Suppressor macrophage treated with lipopolysaccharide for 1 hour (primary cell): Measurements from ENCODE around the gene ZNF93.
"Not testable (repeated sequence)": the region's sequence is repeated elsewhere in the genome, so short reads cannot be mapped to it uniquely, and the experiment has no call there.

Experiments used
- DNase-seq, 3 donors: peaks; one replicate each; pipeline ENCODE4 v3.0.0-alpha.2; 2020 to 2022

The ZNF93 gene

GRCh38 chr19:19938449-19938848 lies 37.7 kb downstream of the ZNF93 start:
- no peak for DNase-seq

GRCh38 chr19:19943848-19944582 lies 43.3 kb downstream of the ZNF93 start:
- no peak for DNase-seq

- DNase-seq = no peak
Observed at GRCh38 chr19:19944583-19944880, 43.8 kb downstream of the ZNF93 start.

GRCh38 chr19:19946226-19946625 lies 45.5 kb downstream of the ZNF93 start:
- DNase-seq = no peak

- no peak for DNase-seq
Observed at GRCh38 chr19:19948800-19949199, 48.1 kb downstream of the ZNF93 start.

- DNase-seq = no peak
Observed at GRCh38 chr19:19955208-19955607, 54.5 kb downstream of the ZNF93 start.

GRCh38 chr19:19956434-19957075 lies 55.8 kb downstream of the ZNF93 start:
- no peak for DNase-seq

- DNase-seq = not testable (repeated sequence)
Observed at GRCh38 chr19:19957766-19958165, 57.0 kb downstream of the ZNF93 start.

GRCh38 chr19:19959151-19959799 lies 58.5 kb downstream of the ZNF93 start:
- peak; percentile 44 to 72 (median 66) for DNase-seq

- no peak for DNase-seq
Observed at GRCh38 chr19:19964416-19964815, 63.7 kb downstream of the ZNF93 start.

- DNase-seq = not testable (repeated sequence)
Observed at GRCh38 chr19:19966126-19966525, 65.4 kb downstream of the ZNF93 start.

- no peak for DNase-seq
Observed at GRCh38 chr19:19966862-19967261, 66.1 kb downstream of the ZNF93 start.
